RWPE1 (cell line): ENCODE measurements around the gene CYGB.

ENCODE experiments used
- CTCF ChIA-PET: fragments of 350-600 bp; sonication (Branson Sonifier 250); formaldehyde crosslinking; extraction: SDS; loops from one replicate; lab custom pipeline; 2021; lab: Yijun Ruan, JAX
- POLR2A ChIA-PET: fragments of 400-600 bp; formaldehyde crosslinking; extraction: SDS; loops from one replicate; lab custom pipeline; 2020; ENCODE audit warnings: antibody characterized with exemption; ENCODE audit not compliant: low non-redundant PET; lab: Yijun Ruan, JAX
- DNase-seq: peaks from one replicate; pipeline ENCODE4 v3.0.0; 2012; ENCODE audit warnings: low spot score
- H3K27ac ChIP-seq: fragments of 450-650 bp; 2 replicates; pipeline ENCODE4 v1.5.1; 2017
- CTCF ChIP-seq: fragments of 450-650 bp; conservative IDR thresholded peaks from 2 replicates; pipeline ENCODE4 v1.5.1; 2017; ENCODE audit warnings: low read depth, mild to moderate bottlenecking

The CYGB gene

DNA sequence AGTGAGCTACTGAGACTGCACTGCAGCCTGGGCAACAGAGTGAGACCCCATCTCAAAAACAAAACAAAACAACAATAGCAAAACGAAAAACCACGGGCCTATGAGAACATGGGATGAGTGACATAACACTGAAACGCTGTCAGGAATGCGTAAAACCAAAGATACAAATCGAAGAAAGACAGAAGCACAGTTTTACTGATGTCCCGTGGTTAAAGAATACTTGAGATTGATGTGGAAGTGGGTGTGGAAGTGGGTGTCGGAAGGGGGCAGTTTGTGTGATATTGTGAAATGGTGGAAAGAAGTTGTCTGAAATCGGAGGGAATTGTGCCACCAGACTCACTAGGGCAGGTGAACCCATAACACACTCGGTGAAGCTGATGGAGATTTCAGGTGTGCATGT, 38.7 kb upstream of the CYGB start:
- no peak for TF ChIP-seq CTCF
- no peak for DNase-seq
- H3K27ac ChIP-seq: peak overlapping the region; percentile 34
- POLR2A ChIA-PET: interaction anchor here (0.6 kb wide), 1 partner anchor 21 kb away, joined by 9 read pairs; no protein-coding TSS in a partner anchor
- CTCF ChIA-PET: interaction anchor here (0.6 kb wide), 1 partner anchor 38 kb away, joined by 3 read pairs; no protein-coding TSS in a partner anchor

DNA sequence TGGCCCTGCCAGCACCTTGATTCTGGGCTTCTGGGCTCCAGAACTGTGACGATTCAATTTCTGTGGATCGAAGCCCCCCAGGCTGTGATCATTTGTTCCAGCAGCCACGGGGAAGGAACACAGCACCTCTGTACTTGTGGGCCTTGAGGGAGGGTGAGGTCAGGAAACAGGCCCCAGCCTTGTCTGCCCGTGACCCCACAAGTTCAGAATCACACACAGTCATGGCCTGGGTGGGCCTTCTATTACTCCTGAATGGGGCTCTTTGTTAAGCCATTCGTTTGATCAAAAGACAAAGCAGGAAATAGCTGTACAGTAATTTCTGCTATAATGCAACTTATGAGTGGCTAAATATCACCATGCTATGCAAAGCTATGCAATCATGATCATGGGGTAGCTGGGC, 38.1 kb upstream of the CYGB start:
- DNase-seq: no peak
- POLR2A ChIA-PET: no interaction called here
- CTCF ChIA-PET: interaction anchor here (0.6 kb wide), 1 partner anchor 37 kb away, joined by 3 read pairs; no protein-coding TSS in a partner anchor
- TF ChIP-seq CTCF: no peak
- H3K27ac ChIP-seq: peak overlapping the region; percentile 34

- CTCF ChIA-PET: interaction anchor here (0.6 kb wide), 1 partner anchor 791 kb away, joined by 3 read pairs; no protein-coding TSS in a partner anchor
- POLR2A ChIA-PET: no interaction called here
- H3K27ac ChIP-seq: peak overlapping the region; percentile 60
- no peak for TF ChIP-seq CTCF
- DNase-seq: no peak
Measured at GRCh38 chr17:76574166-76574565, 36.7 kb upstream of the CYGB start.

DNA sequence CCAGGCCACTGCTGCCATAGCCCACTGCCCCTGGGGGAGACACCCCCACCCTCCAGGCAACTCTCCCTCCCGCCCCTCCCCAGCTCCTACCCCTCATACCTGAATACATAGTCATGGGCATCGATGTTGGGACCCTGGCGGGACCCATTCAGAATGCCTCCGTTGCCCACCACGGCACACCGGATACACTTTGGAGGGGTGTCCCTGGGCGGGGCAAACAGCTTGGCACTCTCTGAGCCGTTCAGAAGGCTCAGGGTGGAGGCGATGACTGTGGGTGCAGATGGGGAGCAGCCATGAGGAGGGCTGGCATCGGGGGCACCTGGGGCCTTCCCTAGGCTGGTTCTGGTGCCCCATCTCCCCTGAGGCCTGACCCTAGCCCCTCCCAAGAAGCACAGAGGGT, 35.6 kb upstream of the CYGB start:
- DNase-seq: no peak
- no peak for TF ChIP-seq CTCF
- peak overlapping the region; percentile 60 for H3K27ac ChIP-seq
- ChIA-PET POLR2A (no interaction called here), CTCF (interaction anchor here (0.6 kb wide), 1 partner anchor 95 kb away, joined by 3 read pairs; no protein-coding TSS in a partner anchor)

- DNase-seq: no peak
- TF ChIP-seq CTCF: no peak
- H3K27ac ChIP-seq: peak overlapping the region; percentile 60
- CTCF ChIA-PET: interaction anchor here (1.2 kb wide), 1 partner anchor 50 kb away, joined by 3 read pairs; no protein-coding TSS in a partner anchor
- POLR2A ChIA-PET: interaction anchor here (1.1 kb wide), 1 partner anchor 12 kb away, joined by 3 read pairs; no protein-coding TSS in a partner anchor
Measured at GRCh38 chr17:76572201-76572910, 34.8 kb upstream of the CYGB start.

- POLR2A ChIA-PET: interaction anchor here (1.1 kb wide), 1 partner anchor 14 kb away, joined by 3 read pairs; no protein-coding TSS in a partner anchor
- DNase-seq: no peak
- peak overlapping the region; percentile 60 for H3K27ac ChIP-seq
- CTCF ChIA-PET: interaction anchor here (0.6 to 1.2 kb wide), 2 partner anchors 48 to 104 kb away, joined by 3 read pairs; no protein-coding TSS in a partner anchor
- TF ChIP-seq CTCF: no peak
Measured at GRCh38 chr17:76570877-76571471, 33.5 kb upstream of the CYGB start.
